Measurements from ENCODE around the gene HAL.

DNA sequence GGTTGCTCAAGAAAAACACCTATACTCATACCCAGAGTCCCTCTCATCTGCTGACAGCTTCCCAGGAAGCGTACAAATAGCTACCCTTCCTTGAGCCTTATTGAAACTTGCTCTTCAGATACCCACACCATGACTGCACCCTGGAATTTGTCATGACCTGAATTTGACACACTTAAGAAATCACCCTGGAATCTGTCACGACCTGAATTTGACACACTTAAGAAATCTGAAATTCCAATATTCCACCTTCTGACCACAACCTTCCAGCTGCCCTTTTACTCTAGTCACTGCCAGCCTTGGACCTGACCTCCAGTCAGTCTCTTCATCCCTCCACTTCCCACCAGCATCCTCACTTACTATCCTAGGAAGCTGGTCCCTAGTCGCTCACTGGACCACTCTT, 1.1 kb upstream of the HAL start:
- TF ChIP-seq, protein P1, sequence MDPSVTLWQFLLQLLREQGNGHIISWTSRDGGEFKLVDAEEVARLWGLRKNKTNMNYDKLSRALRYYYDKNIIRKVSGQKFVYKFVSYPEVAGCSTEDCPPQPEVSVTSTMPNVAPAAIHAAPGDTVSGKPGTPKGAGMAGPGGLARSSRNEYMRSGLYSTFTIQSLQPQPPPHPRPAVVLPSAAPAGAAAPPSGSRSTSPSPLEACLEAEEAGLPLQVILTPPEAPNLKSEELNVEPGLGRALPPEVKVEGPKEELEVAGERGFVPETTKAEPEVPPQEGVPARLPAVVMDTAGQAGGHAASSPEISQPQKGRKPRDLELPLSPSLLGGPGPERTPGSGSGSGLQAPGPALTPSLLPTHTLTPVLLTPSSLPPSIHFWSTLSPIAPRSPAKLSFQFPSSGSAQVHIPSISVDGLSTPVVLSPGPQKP (IDR thresholded peaks at IDR 0.05; ENCODE audit: low read depth, low read length): no peak
- no peak for TF ChIP-seq CHD1 (IDR thresholded peaks at IDR 0.05; ENCODE audit: low read depth, low read length)
- TF ChIP-seq CBX3 (IDR thresholded peaks at IDR 0.05; ENCODE audit: borderline replicate concordance, low read depth): no peak
- TF ChIP-seq TARDBP (IDR thresholded peaks at IDR 0.05; ENCODE audit: borderline replicate concordance): no peak
- TF ChIP-seq PAX8 (IDR thresholded peaks at IDR 0.05): no peak
- no peak for TF ChIP-seq ETV6 (conservative IDR thresholded peaks at IDR 0.05 in 1 of 2, IDR thresholded peaks at IDR 0.05 in 1 of 2; ENCODE audit: borderline replicate concordance in 1 of 2, low read depth in 1 of 2)
- no peak for TF ChIP-seq GABPA (IDR thresholded peaks at IDR 0.05; ENCODE audit: low read depth)
- no peak for TF ChIP-seq MXI1 (IDR thresholded peaks at IDR 0.05; ENCODE audit: low read depth, low read length)
- TF ChIP-seq REST (IDR thresholded peaks at IDR 0.05; ENCODE audit: low read depth, low read length): no peak
- no peak for TF ChIP-seq RAD21 (IDR thresholded peaks at IDR 0.05; ENCODE audit: insufficient read depth, low read depth, low read length)
- no peak for TF ChIP-seq CEBPZ (IDR thresholded peaks at IDR 0.05; ENCODE audit: low read depth, low read length)
- no peak for TF ChIP-seq NR2C2 (IDR thresholded peaks at IDR 0.05; ENCODE audit: borderline replicate concordance, control insufficient read depth, insufficient read length, low read depth)
- TF ChIP-seq EP300 (IDR thresholded peaks at IDR 0.05; ENCODE audit: borderline replicate concordance in 1 of 2, control insufficient read depth in 1 of 2, low read depth in 2 of 2, low read length in 2 of 2): no peak
- no peak for TF ChIP-seq USF2 (IDR thresholded peaks at IDR 0.05; ENCODE audit: borderline replicate concordance, low read depth, low read length)

All from GM12878 (cell line).